ENCODE data around the gene WDR74. TPM values are rescaled to one million over a fixed set of nuclear protein-coding genes. Genes with fewer than 3 reads are reported as not detected.
"Not testable (repeated sequence)": the region's sequence is repeated elsewhere in the genome, so short reads cannot be mapped to it uniquely, and the experiment has no call there.

The WDR74 gene
- total RNA-seq, 1 donor from 2014 or later: 55.8 TPM

GRCh38 chr11:62831520-62832335, 7.7 kb downstream of the WDR74 start, which contains the start of gene STX5:
Gene STX5 (minus strand): TSS chr11:62832051. CDS start chr11:62831243, 808 bp downstream.
- DNase-seq (ENCODE audit: low spot score, unreplicated experiment): peak; percentile 99
- H3K27me3 Mint-ChIP-seq: no peaks in the 10 kb centered on the region
- H3K36me3 Mint-ChIP-seq (ENCODE audit: insufficient read depth): peaks cover 15% of the 10 kb centered on the region
- H3K4me1 Mint-ChIP-seq (ENCODE audit: low read depth): peaks cover 16% of the 10 kb centered on the region
- peak within 1 kb of the TSS; percentile 93 for H3K4me3 Mint-ChIP-seq (ENCODE audit: low read depth)
- H3K27ac Mint-ChIP-seq: peak within 1 kb of the TSS; percentile 100
- TF ChIP-seq, protein P1, sequence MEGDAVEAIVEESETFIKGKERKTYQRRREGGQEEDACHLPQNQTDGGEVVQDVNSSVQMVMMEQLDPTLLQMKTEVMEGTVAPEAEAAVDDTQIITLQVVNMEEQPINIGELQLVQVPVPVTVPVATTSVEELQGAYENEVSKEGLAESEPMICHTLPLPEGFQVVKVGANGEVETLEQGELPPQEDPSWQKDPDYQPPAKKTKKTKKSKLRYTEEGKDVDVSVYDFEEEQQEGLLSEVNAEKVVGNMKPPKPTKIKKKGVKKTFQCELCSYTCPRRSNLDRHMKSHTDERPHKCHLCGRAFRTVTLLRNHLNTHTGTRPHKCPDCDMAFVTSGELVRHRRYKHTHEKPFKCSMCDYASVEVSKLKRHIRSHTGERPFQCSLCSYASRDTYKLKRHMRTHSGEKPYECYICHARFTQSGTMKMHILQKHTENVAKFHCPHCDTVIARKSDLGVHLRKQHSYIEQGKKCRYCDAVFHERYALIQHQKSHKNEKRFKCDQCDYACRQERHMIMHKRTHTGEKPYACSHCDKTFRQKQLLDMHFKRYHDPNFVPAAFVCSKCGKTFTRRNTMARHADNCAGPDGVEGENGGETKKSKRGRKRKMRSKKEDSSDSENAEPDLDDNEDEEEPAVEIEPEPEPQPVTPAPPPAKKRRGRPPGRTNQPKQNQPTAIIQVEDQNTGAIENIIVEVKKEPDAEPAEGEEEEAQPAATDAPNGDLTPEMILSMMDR (IDR thresholded peaks at IDR 0.05; ENCODE audit: unreplicated experiment): no peak
- no peaks in the 10 kb centered on the region for H3K9me3 Mint-ChIP-seq (ENCODE audit: low read depth)

DNA sequence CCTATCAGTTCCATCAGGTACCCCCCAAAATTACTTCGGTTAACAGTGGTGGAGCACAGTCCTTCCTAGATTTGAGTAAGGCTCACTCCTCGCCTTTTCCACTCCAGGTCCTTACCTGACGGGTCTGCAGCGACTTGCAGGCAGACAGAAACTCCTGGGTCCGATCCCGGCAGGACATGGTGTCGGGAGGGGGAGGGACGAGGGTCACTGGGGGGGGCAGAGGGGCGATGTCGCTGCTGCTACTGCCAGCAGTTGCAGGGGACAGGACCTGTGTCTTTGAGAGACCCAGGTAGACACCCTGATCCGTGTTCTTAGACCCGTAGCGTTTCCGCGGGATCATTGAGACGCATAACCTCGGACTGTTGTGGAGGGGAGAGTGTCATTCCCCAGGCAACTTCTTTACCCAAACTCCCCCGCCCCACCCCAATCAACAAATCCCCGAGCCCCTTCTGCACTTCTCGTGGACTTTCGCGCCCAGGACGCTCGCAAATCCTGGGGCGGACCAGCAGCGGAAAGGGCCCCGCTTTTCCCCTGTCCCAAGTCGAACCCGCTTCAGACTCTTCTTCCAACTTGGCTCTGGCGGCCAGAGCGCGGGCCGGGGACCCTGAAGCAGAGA, 8.4 kb downstream of the WDR74 start:
- peak overlapping the region; percentile 100 for H3K27ac Mint-ChIP-seq
- peaks cover 15% of the 10 kb centered on the region for H3K36me3 Mint-ChIP-seq (ENCODE audit: insufficient read depth)
- no peaks in the 10 kb centered on the region for H3K9me3 Mint-ChIP-seq (ENCODE audit: low read depth)
- TF ChIP-seq, protein P1 (IDR thresholded peaks at IDR 0.05; ENCODE audit: unreplicated experiment): no peak
- peaks cover 16% of the 10 kb centered on the region for H3K4me1 Mint-ChIP-seq (ENCODE audit: low read depth)
- DNase-seq (ENCODE audit: low spot score, unreplicated experiment): no peak
- no peaks in the 10 kb centered on the region for H3K27me3 Mint-ChIP-seq
- peak overlapping the region; percentile 93 for H3K4me3 Mint-ChIP-seq (ENCODE audit: low read depth)

GRCh38 chr11:62828130-62828529, 11.3 kb downstream of the WDR74 start:
- peaks cover 14% of the 10 kb centered on the region for H3K4me1 Mint-ChIP-seq (ENCODE audit: low read depth)
- peaks cover 23% of the 10 kb centered on the region for H3K36me3 Mint-ChIP-seq (ENCODE audit: insufficient read depth)
- not testable (repeated sequence) for DNase-seq (ENCODE audit: low spot score, unreplicated experiment); H3K27ac Mint-ChIP-seq; H3K27me3 Mint-ChIP-seq; H3K4me3 Mint-ChIP-seq (ENCODE audit: low read depth); H3K9me3 Mint-ChIP-seq (ENCODE audit: low read depth)

DNA sequence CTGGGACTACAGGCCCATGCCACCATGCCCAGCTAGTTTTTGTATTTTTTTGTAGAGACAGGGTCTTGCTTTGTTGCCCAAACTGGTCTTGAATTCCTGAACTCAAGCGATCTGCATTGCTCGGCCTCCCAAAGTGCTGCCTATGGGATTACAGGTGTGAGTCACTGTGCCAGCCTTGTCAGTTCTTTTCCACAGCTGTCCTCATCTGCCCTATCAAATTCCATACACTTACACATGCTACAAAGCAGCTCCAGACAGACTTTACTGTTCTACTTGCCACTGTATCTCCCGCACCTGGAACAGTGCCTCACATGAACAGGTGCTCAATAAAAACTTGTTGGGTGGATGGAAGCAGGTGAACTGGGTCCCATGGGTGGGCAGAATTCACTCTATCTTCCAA, 15.7 kb downstream of the WDR74 start:
- TF ChIP-seq, protein P1 (IDR thresholded peaks at IDR 0.05; ENCODE audit: unreplicated experiment): no peak
- H3K4me1 Mint-ChIP-seq (ENCODE audit: low read depth): no peaks in the 10 kb centered on the region
- H3K27me3 Mint-ChIP-seq: no peaks in the 10 kb centered on the region
- no peak overlapping the region for H3K4me3 Mint-ChIP-seq (ENCODE audit: low read depth)
- DNase-seq (ENCODE audit: low spot score, unreplicated experiment): no peak
- no peaks in the 10 kb centered on the region for H3K9me3 Mint-ChIP-seq (ENCODE audit: low read depth)
- no peak overlapping the region for H3K27ac Mint-ChIP-seq
- H3K36me3 Mint-ChIP-seq (ENCODE audit: insufficient read depth): peaks cover 35% of the 10 kb centered on the region

GRCh38 chr11:62817129-62817528, 22.3 kb downstream of the WDR74 start:
- Mint-ChIP-seq H3K4me3 (ENCODE audit: low read depth) (no peak overlapping the region), H3K4me1 (ENCODE audit: low read depth) (no peaks in the 10 kb centered on the region), H3K36me3 (ENCODE audit: insufficient read depth) (peaks cover 9% of the 10 kb centered on the region), H3K27ac (no peak overlapping the region), H3K27me3 (no peaks in the 10 kb centered on the region), H3K9me3 (ENCODE audit: low read depth) (no peaks in the 10 kb centered on the region)
- TF ChIP-seq, protein P1 (IDR thresholded peaks at IDR 0.05; ENCODE audit: unreplicated experiment): no peak
- no peak for DNase-seq (ENCODE audit: low spot score, unreplicated experiment)

All from progenitor cell of endocrine pancreas (in vitro differentiated cells).